B cell (primary cell): ENCODE data around the gene DDAH2. TPM values are rescaled to one million over a fixed set of nuclear protein-coding genes. Genes with fewer than 3 reads are reported as not detected.

Experiments
- ATAC-seq: fragments of 200-7000 bp; cut with Tn5 transposase; one replicate; pipeline ENCODE4 v1.10.0; 2021; ENCODE audit warnings: low read depth, mild to moderate bottlenecking, moderate number of reproducible peaks, moderate library complexity
- CTCF ChIA-PET: fragments of 350-600 bp; sonication (Branson Sonifier 250); formaldehyde crosslinking; loops from one replicate; lab custom pipeline; 2021; ENCODE audit warnings: antibody characterized with exemption, inconsistent platforms; lab: Charles Lee
- POLR2A ChIA-PET: fragments of 350-600 bp; sonication (Branson Sonifier 250); formaldehyde crosslinking; loops from one replicate; lab custom pipeline; 2021; ENCODE audit warnings: antibody characterized with exemption; lab: Charles Lee
- DNase-seq: peaks from one replicate; pipeline ENCODE4 v3.0.0; 2013
- H2AFZ ChIP-seq: 2 replicates; pipeline ENCODE4 v1.6.1; 2012; ENCODE audit warnings: mild to moderate bottlenecking, low read depth, low read length; ENCODE audit not compliant: insufficient read depth, poor library complexity, severe bottlenecking
- H3K27ac ChIP-seq, 2 donors: 1 replicate in 1 of 2; 2 replicates in 1 of 2; pipeline ENCODE4 v1.5.1; 2012 to 2013; ENCODE audit warnings: low read length in 2 of 2, mild to moderate bottlenecking in 2 of 2, moderate library complexity in 1 of 2
- H3K27me3 ChIP-seq, 4 experiments: fragments of 200-600 bp in 1 of 4; sonication (generic) in 1 of 4; replicated peaks in 1 of 4; 1 replicate in 2 of 4; 2 replicates in 2 of 4; pipeline versions ENCODE4 v1.6.1 to v1.7.0; 2013 to 2016; ENCODE audit warnings: low read length in 3 of 4, mild to moderate bottlenecking in 2 of 4, mixed read lengths in 1 of 4, moderate library complexity in 1 of 4; ENCODE audit not compliant: insufficient read depth in 4 of 4, control insufficient read depth in 3 of 4; ENCODE audit errors: control extremely low read depth in 1 of 4
- H3K36me3 ChIP-seq, 2 experiments: replicated peaks in 1 of 2; 1 replicate in 1 of 2; 2 replicates in 1 of 2; pipeline versions ENCODE4 v1.6.1 to v1.7.1; 2013; ENCODE audit warnings: low read length in 1 of 2; ENCODE audit not compliant: insufficient read depth in 2 of 2, control insufficient read depth in 1 of 2; ENCODE audit errors: control extremely low read depth in 1 of 2, extremely low read depth in 1 of 2
- H3K4me1 ChIP-seq, 2 donors: fragments of 200-600 bp in 1 of 2; sonication (generic) in 1 of 2; 1 replicate in 1 of 2; 2 replicates in 1 of 2; pipeline versions ENCODE4 v1.5.1 to v1.6.1; 2013 to 2017; ENCODE audit warnings: low read length in 2 of 2; ENCODE audit not compliant: control insufficient read depth in 2 of 2, insufficient read depth in 2 of 2
- H3K4me2 ChIP-seq: replicated peaks from 2 replicates; pipeline ENCODE3; 2012; ENCODE audit warnings: mild to moderate bottlenecking, low read depth, low read length; ENCODE audit not compliant: poor library complexity, severe bottlenecking
- H3K4me3 ChIP-seq, 5 experiments: fragments of 200-600 bp in 1 of 5; sonication (generic) in 1 of 5; 1 replicate in 3 of 5; 2 replicates in 2 of 5; pipeline versions ENCODE4 v1.5.1 to v1.7.0; 2011 to 2016; ENCODE audit warnings: low read length in 4 of 5, mild to moderate bottlenecking in 4 of 5, low read depth in 2 of 5, control low read depth in 1 of 5, moderate library complexity in 1 of 5; ENCODE audit not compliant: insufficient read depth in 1 of 5; ENCODE audit errors: control extremely low read depth in 1 of 5, extremely low read depth in 1 of 5
- H3K79me2 ChIP-seq: fragments of 200-600 bp; sonication (generic); one replicate; pipeline ENCODE4 v1.6.0; 2016; ENCODE audit warnings: low read length; ENCODE audit not compliant: control insufficient read depth, insufficient read depth
- H3K9ac ChIP-seq: fragments of 200-600 bp; sonication (generic); 2 replicates; pipeline ENCODE4 v1.6.1; 2017; ENCODE audit warnings: mild to moderate bottlenecking, low read length, moderate library complexity
- H3K9me3 ChIP-seq, 3 donors: one replicate each; pipeline versions ENCODE4 v1.6.1 to v1.7.1; 2013; ENCODE audit warnings: low read length in 2 of 3; ENCODE audit not compliant: control insufficient read depth in 2 of 3, insufficient read depth in 1 of 3; ENCODE audit errors: control extremely low read depth in 1 of 3
- H4K20me1 ChIP-seq: 2 replicates; pipeline ENCODE4 v1.6.0; 2012; ENCODE audit warnings: mild to moderate bottlenecking, low read length; ENCODE audit not compliant: insufficient read depth, control insufficient read depth, poor library complexity, severe bottlenecking
- H3K27ac Mint-ChIP-seq: one replicate; pipeline ENCODE4 v1.8.0; 2021; ENCODE audit warnings: mixed read lengths
- H3K27me3 Mint-ChIP-seq: one replicate; pipeline ENCODE4 v1.8.0; 2021; ENCODE audit warnings: mixed read lengths
- H3K4me1 Mint-ChIP-seq: one replicate; pipeline ENCODE4 v1.8.0; 2021; ENCODE audit warnings: mixed read lengths
- H3K4me3 Mint-ChIP-seq: one replicate; pipeline ENCODE4 v1.8.0; 2021; ENCODE audit warnings: mixed read lengths
- H3K9me3 Mint-ChIP-seq: one replicate; pipeline ENCODE4 v1.8.0; 2022; ENCODE audit warnings: mixed read lengths; ENCODE audit not compliant: insufficient read depth
- CTCF ChIP-seq: fragments of 200-600 bp; IDR thresholded peaks from one replicate; pipeline ENCODE4 v1.8.0; 2022; ENCODE audit warnings: antibody characterized with exemption, mild to moderate bottlenecking
- EZH2 ChIP-seq: IDR thresholded peaks from 2 replicates; pipeline ENCODE4 v1.6.1; 2012; ENCODE audit warnings: borderline replicate concordance, low read depth, mild to moderate bottlenecking, moderate library complexity, low read length; ENCODE audit not compliant: insufficient read depth, poor library complexity, severe bottlenecking
- WGBS: methylation state at CpG from one replicate; pipeline ENCODE4 v1.1.5; 2013; ENCODE audit warnings: missing lambda C conversion rate; ENCODE audit not compliant: insufficient coverage; 5-methylcytosine and 5-hydroxymethylcytosine counted together
- intact Hi-C: fragments of 100-400 bp; cut with micrococcal nuclease; formaldehyde crosslinking; loops from one replicate; pipeline ENCODE4 v1.10.0; 2022
- polyA plus RNA-seq: library from polyadenylated mRNA; depleted of rRNA; stranded (reverse); fragments of >200 nt; gene quantifications from 2 replicates; pipeline ENCODE4 v1.2.3, GENCODE V29; 2012
- total RNA-seq, 2 donors: library from RNA; stranded (reverse); fragments of 120-200 nt in 1 of 2; gene quantifications; 1 replicate in 1 of 2; 2 replicates in 1 of 2; pipeline versions ENCODE4 v1.2.3 to v1.2.4, GENCODE V29; 2013 to 2022

The DDAH2 gene
- total and polyA plus RNA-seq, 2 donors (not counting 1 experiment from before 2014, with no cell fraction given), result 59.2 to 87.2 TPM

- peak within 1 kb of the TSS; percentile 80 for H2AFZ ChIP-seq
- H3K36me3 ChIP-seq, result peaks cover 0 to 3% of the 10 kb centered on the region in 2 experiments
- Mint-ChIP-seq H3K4me3 (peak within 1 kb of the TSS; percentile 88), H3K9me3 (no peaks in the 10 kb centered on the region), H3K27ac (peak within 1 kb of the TSS; percentile 57), H3K27me3 (no peaks in the 10 kb centered on the region), H3K4me1 (peaks cover 45% of the 10 kb centered on the region)
- CTCF ChIA-PET, result interaction anchor here (0.6 to 3.3 kb wide), 22 partner anchors 9 to 498 kb away, joined by 3 to 57 read pairs (median 4); partner anchors contain the start of genes ABHD16A, HSPA1A, HSPA1L and LSM2
- POLR2A ChIA-PET, result interaction anchor here (0.6 to 1.5 kb wide), 3 partner anchors 15 to 150 kb away, joined by 3 to 10 read pairs (median 7); partner anchors contain the start of gene ABHD16A
- intact Hi-C loops, result loop anchor here (1.0 to 2.0 kb wide), 7 partner anchors 23 to 272 kb away; partner anchors contain the start of gene ABHD16A
- 12% methylated on average over 16 of the region's 17 CpGs for WGBS
- H4K20me1 ChIP-seq, result no peaks in the 10 kb centered on the region
- no peak for TF ChIP-seq EZH2
- TF ChIP-seq CTCF, result peak; percentile 55
- H3K79me2 ChIP-seq, result no peaks in the 10 kb centered on the region
- DNase-seq (peak; percentile 79), ATAC-seq (peak; percentile 78)
- peak within 1 kb of the TSS in 1 of 2 donors; percentile 50 for H3K27ac ChIP-seq
- H3K27me3 ChIP-seq, result no peaks in the 10 kb centered on the region
- peak within 1 kb of the TSS; percentile 77 for H3K9ac ChIP-seq
- H3K4me1 ChIP-seq, result peaks cover 19 to 41% of the 10 kb centered on the region in 2 donors
- no peaks in the 10 kb centered on the region for H3K9me3 ChIP-seq
- H3K4me2 ChIP-seq, result peak within 1 kb of the TSS; percentile 99
- peak within 1 kb of the TSS; percentile 44 to 69 (median 53) for H3K4me3 ChIP-seq
Observed at GRCh38 chr6:31680226-31681134, 48.6 kb downstream of the DDAH2 start, which contains the start of gene LY6G5C. LY6G5C (minus strand) TSS chr6:31681067; CDS start chr6:31680373, 694 bp downstream.
